ENCODE measurements around the gene INPP5J.

DNA sequence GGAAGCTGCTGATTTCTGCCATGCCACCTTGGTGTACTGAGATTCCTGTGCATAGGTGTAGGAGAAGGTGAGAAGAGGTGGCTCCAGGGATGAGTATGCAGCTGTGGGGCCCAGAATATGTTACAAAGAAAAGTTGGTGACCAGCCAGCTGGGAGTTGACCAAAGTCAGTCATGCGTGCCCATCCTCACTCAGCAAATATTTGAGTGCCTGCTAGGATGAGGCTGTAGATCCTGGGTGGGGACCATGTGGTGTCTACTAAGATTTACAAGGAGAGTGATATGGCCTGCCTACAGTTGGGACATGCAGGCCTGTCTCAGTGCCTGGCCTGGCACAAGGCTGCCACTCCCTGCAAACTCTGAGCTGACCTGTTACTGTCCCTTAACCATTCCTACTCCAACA, 56.6 kb downstream of the INPP5J start:
- TF ChIP-seq CTCF (conservative IDR thresholded peaks at IDR 0.05; ENCODE audit: low read depth in 2 of 2) (no peak), POLR2AphosphoS5 (IDR thresholded peaks at IDR 0.05; ENCODE audit: low read depth) (no peak), EZH2phosphoT487 (IDR thresholded peaks at IDR 0.05; ENCODE audit: unreplicated experiment) (no peak), CREB1 (CRISPR knock-in tag; IDR thresholded peaks at IDR 0.05; ENCODE audit: low read depth) (no peak)
- TF ChIP-seq, protein P1, sequence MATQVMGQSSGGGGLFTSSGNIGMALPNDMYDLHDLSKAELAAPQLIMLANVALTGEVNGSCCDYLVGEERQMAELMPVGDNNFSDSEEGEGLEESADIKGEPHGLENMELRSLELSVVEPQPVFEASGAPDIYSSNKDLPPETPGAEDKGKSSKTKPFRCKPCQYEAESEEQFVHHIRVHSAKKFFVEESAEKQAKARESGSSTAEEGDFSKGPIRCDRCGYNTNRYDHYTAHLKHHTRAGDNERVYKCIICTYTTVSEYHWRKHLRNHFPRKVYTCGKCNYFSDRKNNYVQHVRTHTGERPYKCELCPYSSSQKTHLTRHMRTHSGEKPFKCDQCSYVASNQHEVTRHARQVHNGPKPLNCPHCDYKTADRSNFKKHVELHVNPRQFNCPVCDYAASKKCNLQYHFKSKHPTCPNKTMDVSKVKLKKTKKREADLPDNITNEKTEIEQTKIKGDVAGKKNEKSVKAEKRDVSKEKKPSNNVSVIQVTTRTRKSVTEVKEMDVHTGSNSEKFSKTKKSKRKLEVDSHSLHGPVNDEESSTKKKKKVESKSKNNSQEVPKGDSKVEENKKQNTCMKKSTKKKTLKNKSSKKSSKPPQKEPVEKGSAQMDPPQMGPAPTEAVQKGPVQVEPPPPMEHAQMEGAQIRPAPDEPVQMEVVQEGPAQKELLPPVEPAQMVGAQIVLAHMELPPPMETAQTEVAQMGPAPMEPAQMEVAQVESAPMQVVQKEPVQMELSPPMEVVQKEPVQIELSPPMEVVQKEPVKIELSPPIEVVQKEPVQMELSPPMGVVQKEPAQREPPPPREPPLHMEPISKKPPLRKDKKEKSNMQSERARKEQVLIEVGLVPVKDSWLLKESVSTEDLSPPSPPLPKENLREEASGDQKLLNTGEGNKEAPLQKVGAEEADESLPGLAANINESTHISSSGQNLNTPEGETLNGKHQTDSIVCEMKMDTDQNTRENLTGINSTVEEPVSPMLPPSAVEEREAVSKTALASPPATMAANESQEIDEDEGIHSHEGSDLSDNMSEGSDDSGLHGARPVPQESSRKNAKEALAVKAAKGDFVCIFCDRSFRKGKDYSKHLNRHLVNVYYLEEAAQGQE (IDR thresholded peaks at IDR 0.05; ENCODE audit: unreplicated experiment) = no peak

Data from GM23338 (cell line).